Stomach smooth muscle (tissue), 2 donors: Measurements from ENCODE around the gene RYR1.
A peak's percentile ranks its signal among the peaks of the same experiment; 100 is the strongest.
"Not testable (repeated sequence)": the region's sequence is repeated elsewhere in the genome, so short reads cannot be mapped to it uniquely, and the experiment has no call there.

Experiments used
- H3K27ac ChIP-seq: one replicate; pipeline ENCODE4 v1.7.0; 2013; ENCODE audit warnings: mild to moderate bottlenecking, low read length, inconsistent platforms
- H3K27me3 ChIP-seq, 2 donors: one replicate each; pipeline ENCODE4 v1.7.0; 2013; ENCODE audit warnings: low read length in 2 of 2; ENCODE audit not compliant: insufficient read depth in 2 of 2, control insufficient read depth in 1 of 2
- H3K36me3 ChIP-seq, 2 donors: one replicate each; pipeline ENCODE4 v1.7.0; 2013; ENCODE audit warnings: low read length in 2 of 2; ENCODE audit not compliant: control insufficient read depth in 2 of 2, insufficient read depth in 2 of 2
- H3K4me1 ChIP-seq: one replicate; pipeline ENCODE4 v1.7.0; 2013; ENCODE audit warnings: low read length; ENCODE audit not compliant: control insufficient read depth, insufficient read depth
- H3K4me3 ChIP-seq, 2 donors: one replicate each; pipeline ENCODE4 v1.7.0; 2013; ENCODE audit warnings: low read length in 2 of 2
- H3K9ac ChIP-seq, 2 donors: one replicate each; pipeline ENCODE4 v1.7.0; 2013; ENCODE audit warnings: low read length in 2 of 2, mild to moderate bottlenecking in 1 of 2
- H3K9me3 ChIP-seq, 2 donors: one replicate each; pipeline ENCODE4 v1.7.0; 2013; ENCODE audit warnings: low read length in 2 of 2; ENCODE audit not compliant: control insufficient read depth in 2 of 2
- donor health status: healthy.
- donor health status: Pancreatic carcinoma.

RYR1 gene

DNA sequence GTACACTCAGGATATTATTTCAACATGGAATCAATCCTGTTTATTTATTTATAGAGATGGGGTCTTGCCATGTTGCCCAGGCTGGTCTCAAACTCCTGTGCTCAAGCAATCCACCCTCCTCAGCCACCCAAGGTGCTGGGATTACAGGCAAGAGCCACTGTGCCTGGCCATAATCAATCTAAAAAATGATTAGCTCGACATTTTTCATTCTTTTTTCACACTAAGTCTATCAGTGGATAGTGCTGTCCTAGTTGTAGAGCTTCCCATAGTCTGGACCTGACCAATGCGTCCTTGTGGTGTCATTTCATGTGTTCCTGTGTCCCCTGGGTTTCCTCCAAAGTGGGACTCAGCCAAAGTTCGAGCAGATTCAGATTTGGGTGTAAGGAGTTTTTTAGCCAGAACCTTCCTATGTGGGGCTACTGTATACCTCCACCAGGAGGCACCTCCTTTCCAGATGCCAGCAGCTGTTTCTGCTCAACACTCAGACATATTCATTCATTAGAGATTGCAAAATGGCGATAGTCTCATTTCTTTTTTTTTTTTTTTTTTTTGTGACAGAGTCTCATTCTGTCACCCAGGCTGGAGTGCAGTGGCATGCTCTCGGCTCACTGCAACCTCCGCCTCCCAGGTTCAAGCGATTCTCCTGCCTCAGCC lies 123.2 kb downstream of the RYR1 start:
- Histone ChIP-seq H3K36me3 (no peaks in the 10 kb centered on the region), H3K27me3 (peaks cover 0 to 2% of the 10 kb centered on the region in 2 donors), H3K9me3 (no peaks in the 10 kb centered on the region), H3K4me3 (no peak overlapping the region), H3K9ac (no peak overlapping the region), H3K27ac (no peak overlapping the region), H3K4me1 (no peaks in the 10 kb centered on the region)

DNA sequence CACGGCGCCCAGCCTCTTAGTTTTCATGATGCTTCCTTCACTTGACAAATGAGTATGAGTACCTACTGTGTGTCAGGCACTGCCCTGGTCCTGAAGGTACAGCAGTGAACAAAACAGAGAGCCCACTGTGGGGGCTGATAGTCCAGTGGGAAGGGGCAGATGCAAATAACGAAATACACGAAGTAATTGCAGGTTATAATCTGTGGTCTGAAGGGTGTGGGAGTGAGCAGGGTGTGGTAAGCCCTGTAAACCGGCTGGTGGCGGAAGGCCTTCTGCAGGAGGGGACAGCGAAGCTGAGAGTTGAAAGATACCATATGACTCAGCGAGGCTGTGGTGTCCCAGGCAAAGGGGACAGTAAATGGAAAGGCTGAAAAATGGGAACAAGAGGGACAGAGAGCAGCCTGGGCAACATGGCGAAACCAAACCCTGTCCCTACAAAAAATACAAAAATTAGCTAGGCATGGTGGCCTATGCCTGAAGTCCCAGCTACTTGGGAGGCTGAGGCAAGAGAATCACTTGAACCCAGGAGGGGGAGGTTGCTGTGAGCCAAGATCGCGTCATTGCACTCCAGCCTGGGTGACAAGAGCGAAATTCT lies 123.8 kb downstream of the RYR1 start:
- H3K9ac ChIP-seq = no peak overlapping the region
- H3K4me1 ChIP-seq = no peaks in the 10 kb centered on the region
- H3K9me3 ChIP-seq = no peaks in the 10 kb centered on the region
- H3K27ac ChIP-seq = no peak overlapping the region
- no peaks in the 10 kb centered on the region for H3K36me3 ChIP-seq
- H3K27me3 ChIP-seq = peaks cover 0 to 5% of the 10 kb centered on the region in 2 donors
- no peak overlapping the region for H3K4me3 ChIP-seq

DNA sequence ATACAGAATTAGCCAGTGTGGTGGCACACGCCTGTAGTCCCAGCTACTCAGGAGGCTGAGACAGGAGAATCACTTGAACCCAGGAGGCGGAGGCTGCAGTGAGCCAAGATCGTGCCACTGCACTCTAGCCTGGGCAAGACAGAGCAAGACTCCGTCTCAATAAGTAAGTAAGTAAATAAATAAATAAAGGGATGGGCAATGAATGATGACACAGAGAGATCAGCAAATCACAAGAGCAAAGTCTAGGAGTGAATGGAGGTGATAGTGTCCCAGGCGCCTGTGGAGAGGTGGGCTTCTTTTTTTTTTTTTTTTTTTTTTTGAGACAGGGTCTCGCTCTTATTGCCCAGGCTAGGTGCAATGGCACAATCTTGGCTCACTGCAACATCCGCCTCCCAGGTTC lies 125.4 kb downstream of the RYR1 start:
- H3K27me3 ChIP-seq = not testable (repeated sequence)

DNA sequence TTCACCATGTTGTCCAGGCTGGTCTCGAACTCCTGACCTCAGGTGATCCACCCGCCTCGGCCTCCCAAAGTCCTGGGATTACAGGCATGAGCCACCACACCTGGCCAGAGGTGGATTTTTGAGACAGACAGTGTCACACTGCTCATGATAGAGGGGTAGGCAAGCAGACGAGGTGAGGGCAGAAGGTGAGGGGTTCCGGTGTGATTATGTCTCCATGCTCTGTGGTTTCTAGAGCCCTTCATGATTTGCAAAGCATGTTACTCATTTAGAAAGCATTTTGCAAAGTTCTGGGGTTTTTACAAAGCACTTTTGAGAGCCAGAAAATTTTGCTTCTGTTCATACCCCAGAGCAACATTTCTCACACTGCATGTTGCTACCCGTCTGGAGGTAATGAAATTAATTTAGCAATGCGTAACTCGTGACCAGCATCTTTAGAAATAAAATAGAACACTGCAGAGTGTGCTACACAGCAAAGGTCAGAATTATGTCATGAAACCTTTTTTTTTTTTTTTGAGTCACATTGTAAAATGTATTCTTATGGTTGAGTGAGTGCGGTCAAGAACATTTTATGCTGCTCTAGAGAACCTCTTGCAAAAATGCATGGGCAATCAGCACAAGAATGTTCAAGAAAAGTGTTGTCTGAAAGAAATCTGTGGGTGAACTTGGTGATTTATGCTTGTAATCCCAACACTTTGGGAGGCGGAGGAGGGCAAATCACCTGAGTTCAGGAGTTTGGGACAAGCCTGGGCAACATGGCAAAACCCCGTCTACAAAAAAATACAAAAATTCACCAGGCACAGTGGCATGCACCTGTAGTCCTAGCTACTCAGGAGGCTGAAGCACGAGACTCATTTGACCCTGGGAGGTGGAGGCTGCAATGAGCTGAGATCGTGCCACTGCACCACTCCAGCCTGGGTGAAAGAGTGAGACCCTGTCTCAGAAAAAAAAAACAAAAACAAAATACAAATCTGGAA lies 126.2 kb downstream of the RYR1 start:
- Histone ChIP-seq H3K4me3 (no peak overlapping the region), H3K27ac (no peak overlapping the region), H3K4me1 (no peaks in the 10 kb centered on the region), H3K9me3 (no peaks in the 10 kb centered on the region), H3K27me3 (peaks cover 5 to 6% of the 10 kb centered on the region in 2 donors), H3K36me3 (no peaks in the 10 kb centered on the region), H3K9ac (no peak overlapping the region)

More for the DNA sequence above, 125.4 kb downstream of the RYR1 start:
- not testable (repeated sequence) for H3K36me3 ChIP-seq, H3K27ac ChIP-seq, H3K9ac ChIP-seq, H3K4me3 ChIP-seq, H3K4me1 ChIP-seq, H3K9me3 ChIP-seq

DNA sequence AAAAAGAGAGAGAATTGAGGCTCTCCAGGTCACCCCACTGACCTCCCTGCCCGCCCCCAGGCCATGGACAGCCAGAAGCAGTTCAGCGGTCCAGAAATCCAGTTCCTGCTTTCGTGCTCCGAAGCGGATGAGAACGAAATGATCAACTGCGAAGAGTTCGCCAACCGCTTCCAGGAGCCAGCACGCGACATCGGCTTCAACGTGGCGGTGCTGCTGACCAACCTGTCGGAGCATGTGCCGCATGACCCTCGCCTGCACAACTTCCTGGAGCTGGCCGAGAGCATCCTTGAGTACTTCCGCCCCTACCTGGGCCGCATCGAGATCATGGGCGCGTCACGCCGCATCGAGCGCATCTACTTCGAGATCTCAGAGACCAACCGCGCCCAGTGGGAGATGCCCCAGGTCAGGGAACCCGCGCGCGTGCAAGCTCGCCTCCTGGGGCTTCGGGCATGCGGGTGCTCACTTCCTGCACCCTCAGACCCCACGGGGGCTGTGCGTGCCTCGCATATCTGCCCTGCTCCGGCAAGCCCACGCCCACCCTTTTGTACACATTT lies 127.6 kb downstream of the RYR1 start:
- H3K4me3 ChIP-seq = no peak overlapping the region
- H3K27ac ChIP-seq = no peak overlapping the region
- no peaks in the 10 kb centered on the region for H3K36me3 ChIP-seq
- no peak overlapping the region for H3K9ac ChIP-seq
- peaks cover 7 to 16% of the 10 kb centered on the region in 2 donors for H3K27me3 ChIP-seq
- no peaks in the 10 kb centered on the region for H3K9me3 ChIP-seq
- H3K4me1 ChIP-seq = peaks cover 2% of the 10 kb centered on the region

DNA sequence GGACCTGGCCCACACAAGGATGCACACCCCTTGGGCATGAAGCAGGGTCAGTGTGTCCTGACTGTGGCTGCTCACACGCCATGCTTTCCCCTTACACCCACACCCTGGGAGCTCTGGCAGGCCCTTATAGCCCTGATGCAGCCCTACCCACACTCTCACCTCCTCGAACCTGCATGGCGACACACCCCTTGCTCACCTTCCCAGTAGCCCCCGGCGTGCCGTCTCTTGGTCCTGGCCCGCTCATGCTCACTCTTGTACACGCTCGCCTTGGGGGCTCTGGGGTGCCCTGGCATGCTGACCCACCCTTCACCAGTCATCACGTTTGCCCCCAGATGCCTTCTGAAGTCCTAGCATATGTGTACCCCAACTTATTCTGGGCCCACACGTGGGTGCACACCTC lies 128.2 kb downstream of the RYR1 start:
- Histone ChIP-seq H3K9me3 (no peaks in the 10 kb centered on the region), H3K27ac (no peak overlapping the region), H3K4me1 (peaks cover 2% of the 10 kb centered on the region), H3K4me3 (no peak overlapping the region), H3K27me3 (peaks cover 7 to 16% of the 10 kb centered on the region in 2 donors), H3K9ac (no peak overlapping the region), H3K36me3 (no peaks in the 10 kb centered on the region)

DNA sequence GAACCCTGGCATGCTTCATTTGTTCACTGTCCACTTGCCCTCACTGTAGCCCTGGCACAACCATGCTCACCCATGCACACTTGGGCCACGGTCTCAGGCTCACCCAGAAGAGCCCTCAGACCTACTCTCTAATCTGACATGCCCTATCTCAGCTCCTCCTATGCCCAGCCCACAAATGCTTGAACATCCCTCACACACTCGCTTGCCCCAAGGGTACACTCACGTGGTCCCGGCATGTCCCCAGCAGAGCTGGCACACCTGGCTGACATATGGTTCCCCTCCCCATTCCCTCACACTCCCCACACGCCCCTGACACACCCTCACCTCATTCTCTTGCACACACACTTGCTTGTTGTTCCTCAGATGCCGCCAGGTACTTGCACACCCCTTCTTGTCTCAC lies 128.6 kb downstream of the RYR1 start:
- no peak overlapping the region for H3K27ac ChIP-seq
- peaks cover 7 to 16% of the 10 kb centered on the region in 2 donors for H3K27me3 ChIP-seq
- H3K4me3 ChIP-seq = no peak overlapping the region
- H3K9ac ChIP-seq = no peak overlapping the region
- no peaks in the 10 kb centered on the region for H3K36me3 ChIP-seq
- H3K9me3 ChIP-seq = no peaks in the 10 kb centered on the region
- H3K4me1 ChIP-seq = peaks cover 2% of the 10 kb centered on the region

DNA sequence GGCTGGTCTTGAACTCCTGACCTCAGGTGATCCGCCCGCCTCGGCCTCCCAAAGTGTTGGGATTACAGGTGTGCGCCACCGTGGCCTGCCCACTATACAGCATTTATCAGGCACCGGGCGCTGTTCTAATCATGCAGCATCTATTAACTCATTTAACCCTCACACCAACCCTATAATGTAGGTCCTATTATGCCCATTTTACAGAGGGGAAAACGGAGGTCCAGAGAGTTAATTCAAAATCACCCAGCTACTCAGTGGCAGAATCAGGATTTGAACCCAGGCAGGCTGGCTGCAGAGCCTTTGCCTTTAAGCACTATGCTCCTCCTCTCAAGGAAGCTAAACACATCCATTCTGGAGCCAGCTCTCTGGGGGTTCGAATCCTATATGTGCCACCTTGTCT lies 130.0 kb downstream of the RYR1 start:
- Histone ChIP-seq H3K36me3 (no peaks in the 10 kb centered on the region), H3K27ac (no peak overlapping the region), H3K9ac (no peak overlapping the region), H3K9me3 (no peaks in the 10 kb centered on the region), H3K4me1 (peaks cover 2% of the 10 kb centered on the region), H3K4me3 (no peak overlapping the region), H3K27me3 (peaks cover 7 to 16% of the 10 kb centered on the region in 2 donors)

DNA sequence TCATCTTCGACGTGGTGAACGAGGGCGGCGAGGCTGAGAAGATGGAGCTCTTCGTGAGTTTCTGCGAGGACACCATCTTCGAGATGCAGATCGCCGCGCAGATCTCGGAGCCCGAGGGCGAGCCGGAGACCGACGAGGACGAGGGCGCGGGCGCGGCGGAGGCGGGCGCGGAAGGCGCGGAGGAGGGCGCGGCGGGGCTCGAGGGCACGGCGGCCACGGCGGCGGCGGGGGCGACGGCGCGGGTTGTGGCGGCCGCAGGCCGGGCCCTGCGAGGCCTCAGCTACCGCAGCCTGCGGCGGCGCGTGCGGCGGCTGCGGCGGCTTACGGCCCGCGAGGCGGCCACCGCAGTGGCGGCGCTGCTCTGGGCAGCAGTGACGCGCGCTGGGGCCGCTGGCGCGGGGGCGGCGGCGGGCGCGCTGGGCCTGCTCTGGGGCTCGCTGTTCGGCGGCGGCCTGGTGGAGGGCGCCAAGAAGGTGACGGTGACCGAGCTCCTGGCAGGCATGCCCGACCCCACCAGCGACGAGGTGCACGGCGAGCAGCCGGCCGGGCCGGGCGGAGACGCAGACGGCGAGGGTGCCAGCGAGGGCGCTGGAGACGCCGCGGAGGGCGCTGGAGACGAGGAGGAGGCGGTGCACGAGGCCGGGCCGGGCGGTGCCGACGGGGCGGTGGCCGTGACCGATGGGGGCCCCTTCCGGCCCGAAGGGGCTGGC lies 131.6 kb downstream of the RYR1 start:
- Histone ChIP-seq H3K36me3 (no peaks in the 10 kb centered on the region), H3K9me3 (no peaks in the 10 kb centered on the region), H3K27ac (no peak overlapping the region), H3K9ac (no peak overlapping the region), H3K27me3 (peaks cover 7 to 16% of the 10 kb centered on the region in 2 donors), H3K4me1 (peaks cover 2% of the 10 kb centered on the region), H3K4me3 (peak overlapping the region in 1 of 2 donors; percentile 8)

DNA sequence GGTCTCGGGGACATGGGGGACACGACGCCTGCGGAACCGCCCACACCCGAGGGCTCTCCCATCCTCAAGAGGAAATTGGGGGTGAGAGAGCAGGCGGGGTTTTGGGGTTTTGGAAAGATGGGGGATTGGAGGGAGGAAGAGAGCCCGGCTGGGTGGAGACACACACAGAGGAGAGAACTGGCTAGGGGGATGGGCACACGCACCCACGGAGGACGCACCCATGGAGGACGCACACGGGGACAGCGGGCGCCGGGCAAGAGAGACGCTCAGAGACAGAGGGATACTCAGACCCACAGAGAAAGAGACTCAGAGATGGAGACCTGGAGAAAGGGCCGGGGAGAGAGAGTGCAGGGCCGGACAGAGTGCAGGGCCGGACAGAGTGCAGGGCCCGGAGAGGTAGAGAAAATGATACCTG lies 132.2 kb downstream of the RYR1 start:
- Histone ChIP-seq H3K4me1 (peaks cover 2% of the 10 kb centered on the region), H3K9ac (no peak overlapping the region), H3K27ac (no peak overlapping the region), H3K27me3 (peaks cover 7 to 16% of the 10 kb centered on the region in 2 donors), H3K9me3 (no peaks in the 10 kb centered on the region), H3K4me3 (peak overlapping the region in 1 of 2 donors; percentile 8), H3K36me3 (no peaks in the 10 kb centered on the region)
